Measurements from ENCODE around the gene HPS4.
A peak's percentile ranks its signal among the peaks of the same experiment; 100 is the strongest.

HPS4 gene

DNA sequence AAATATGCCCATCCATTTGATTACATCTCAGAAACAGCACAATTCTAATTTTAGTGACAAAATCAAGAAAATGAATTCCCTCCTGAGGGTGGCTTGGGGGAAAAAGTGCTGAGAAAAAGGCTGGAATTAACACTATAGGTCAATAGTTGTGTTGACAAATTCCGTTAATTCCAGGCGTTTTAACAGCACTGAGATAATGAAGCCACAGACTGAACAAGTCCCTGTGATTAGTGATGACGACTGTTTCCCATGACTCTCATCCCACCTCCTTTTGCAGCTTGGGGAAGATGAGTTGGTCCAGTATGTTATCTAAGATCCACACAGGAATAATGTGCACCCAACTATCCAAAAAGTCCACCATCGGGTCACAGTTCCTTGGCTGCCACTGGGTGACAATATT, 12.9 kb upstream of the HPS4 start:
- no peak for DNase-seq

DNA sequence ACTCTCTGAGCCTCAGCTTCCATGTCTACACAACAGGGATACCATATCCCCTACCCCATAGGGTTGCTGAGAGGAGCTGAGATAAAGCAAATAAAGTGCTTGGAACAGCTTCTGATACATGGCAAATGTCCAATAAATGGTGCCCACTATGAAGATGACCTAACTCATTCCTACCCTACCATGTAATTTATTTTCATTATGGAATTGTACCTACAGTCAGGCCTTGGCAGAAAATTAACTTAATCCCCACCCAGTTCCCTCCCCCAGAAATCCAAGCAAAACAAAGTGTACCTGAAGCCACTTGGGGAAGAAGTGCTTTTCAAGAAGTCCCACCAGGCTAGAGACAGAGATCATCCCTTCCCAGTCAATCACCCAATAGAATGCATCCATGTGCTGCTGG, 10.9 kb upstream of the HPS4 start:
- DNase-seq = no peak

DNA sequence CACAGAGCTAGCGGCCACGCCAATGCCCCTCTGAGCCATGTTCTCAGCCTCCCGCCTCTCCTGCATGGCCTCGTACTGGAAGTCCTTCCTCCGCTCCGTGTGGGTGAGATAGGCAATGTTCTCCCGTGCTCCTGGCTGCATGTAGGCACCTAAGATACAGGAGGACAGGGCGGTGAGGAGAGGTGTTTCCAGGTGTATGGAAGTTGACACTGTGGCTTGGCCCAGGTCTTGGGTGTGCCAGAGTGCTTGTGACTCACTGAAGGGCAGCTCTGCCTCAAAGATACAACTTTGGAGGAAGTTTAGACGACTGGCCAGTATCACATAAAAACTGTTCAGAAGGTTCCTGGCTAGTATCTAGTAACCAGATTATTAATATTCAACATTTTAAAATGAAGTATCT, 8.6 kb upstream of the HPS4 start:
- no peak for DNase-seq

DNA sequence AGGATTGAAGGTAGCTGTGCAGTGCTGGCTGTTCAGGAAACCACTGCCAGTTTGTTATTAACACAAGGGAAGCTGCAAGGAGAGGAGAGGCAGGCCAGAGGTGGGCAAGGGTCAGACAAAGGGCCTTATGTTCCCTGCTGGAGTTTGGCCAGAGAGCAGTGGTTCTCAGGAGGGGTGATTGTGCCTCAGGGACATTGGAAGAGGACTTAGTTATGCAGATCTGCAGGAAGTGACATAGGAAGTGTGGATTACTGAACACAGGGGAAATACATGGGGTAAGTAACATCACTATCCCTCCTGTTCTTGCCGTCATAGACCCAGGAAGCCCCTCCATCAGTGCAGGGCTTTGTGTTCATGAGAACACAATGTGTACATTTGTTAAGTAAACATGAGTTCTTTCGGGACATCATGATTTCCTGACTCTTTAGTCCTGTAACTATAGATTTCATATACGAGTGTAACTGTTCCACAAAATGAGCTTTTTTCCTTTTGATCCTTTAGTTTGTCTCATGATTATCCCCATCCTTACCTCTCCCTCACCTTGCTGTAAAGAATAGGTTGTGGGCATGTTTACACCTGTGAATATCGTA, 6.0 kb upstream of the HPS4 start:
- no peak for DNase-seq

DNA sequence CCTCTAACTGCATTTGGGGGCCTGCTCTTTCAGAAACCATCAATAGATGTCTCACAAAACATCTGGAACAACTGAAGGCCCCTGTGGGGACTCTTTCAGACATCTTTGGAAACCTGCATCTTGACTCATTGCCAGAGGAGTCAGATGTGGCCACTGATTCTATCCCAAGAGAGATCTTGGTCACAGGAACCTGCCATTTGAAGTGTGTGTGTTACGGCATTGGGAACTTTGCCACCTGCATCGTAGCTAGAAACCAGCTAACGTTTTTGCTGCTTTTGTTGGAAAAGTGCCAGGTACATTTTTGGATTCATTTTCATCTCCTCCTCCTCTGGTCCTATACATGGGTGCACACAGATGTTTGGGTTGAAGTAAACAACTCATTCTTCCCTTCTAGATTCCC, 4.4 kb upstream of the HPS4 start:
- DNase-seq = no peak

DNA sequence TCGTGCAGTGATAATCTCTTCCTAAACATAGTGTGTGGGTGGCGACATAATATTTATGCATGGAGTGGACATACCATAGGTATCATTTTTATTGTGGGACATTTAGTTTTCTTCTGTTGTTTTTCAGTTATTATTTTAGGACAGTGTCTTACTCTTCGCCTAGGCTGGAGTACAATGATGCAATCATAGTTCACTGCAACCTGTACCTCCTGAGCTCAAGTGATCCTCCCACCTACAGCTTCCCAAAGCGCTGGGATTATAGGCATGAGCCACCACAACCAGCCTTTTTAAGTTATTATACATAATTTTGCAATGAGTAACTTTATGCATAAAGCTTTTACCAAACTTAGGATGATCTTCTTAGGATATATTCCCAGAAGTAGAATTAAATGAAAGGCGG, 2.8 kb upstream of the HPS4 start:
- DNase-seq = no peak

DNA sequence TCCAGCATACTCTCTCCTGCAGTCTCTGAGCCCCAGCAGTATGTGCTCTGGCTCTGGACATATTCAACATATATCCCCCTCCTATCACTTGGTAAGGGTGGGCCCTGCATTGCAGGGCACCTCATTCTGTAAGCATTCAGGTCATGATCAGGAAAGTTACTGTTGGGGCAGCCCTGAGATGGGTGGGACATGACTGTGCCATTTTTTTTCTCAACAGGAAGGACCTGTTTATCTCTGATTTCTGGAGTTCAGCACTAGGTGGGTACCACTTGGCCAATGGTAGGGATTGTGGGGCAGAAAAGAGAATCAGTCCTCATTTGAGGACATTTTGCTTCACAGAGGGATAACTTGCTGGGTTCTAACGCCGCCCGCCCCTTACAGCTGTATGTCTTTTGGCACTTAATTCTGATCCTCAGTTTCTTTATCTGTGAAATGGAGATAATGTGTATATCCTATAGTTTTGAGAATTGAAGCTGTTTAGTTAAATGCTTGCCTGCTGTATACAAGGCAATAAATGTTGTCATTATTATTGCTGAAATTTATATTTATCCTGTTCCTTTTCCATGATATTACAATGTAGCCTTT, 2.3 kb upstream of the HPS4 start:
- no peak for DNase-seq

DNA sequence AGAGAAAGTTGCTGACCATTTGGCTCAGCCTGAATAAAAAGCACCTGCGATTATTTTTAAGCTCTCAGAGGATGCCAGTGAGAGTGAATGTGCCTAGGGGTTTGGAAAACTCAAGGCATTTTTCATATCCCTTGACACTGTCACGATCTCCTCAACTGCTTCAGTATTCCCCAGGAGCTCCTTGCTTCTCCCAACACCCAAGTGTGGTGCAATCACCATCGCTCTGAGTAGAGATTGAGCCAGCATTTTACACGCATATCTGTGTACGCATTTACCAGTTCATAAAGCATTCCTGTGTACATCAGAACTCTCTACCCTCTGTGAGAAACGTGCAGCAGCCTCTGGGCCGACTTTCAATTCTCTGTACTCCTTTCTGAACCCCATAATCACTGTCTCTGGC, 1.4 kb upstream of the HPS4 start:
- no peak for DNase-seq

DNA sequence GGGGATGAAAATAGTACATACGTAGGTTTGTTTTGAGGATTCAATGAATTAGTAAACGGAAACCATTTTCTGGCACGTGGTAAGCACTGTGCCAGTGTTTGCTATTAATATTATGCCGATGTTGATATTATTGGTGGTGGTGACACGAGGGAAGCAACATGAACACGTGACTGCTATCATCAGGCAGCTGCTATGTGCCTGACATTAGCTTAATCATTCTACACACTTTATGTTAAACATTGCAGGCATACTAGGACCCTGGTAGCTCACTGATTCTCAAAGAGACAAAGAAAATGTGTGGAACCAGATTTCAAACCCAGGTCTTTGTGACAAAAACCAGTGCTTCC, 750 bp upstream of the HPS4 start:
- no peak for DNase-seq

DNA sequence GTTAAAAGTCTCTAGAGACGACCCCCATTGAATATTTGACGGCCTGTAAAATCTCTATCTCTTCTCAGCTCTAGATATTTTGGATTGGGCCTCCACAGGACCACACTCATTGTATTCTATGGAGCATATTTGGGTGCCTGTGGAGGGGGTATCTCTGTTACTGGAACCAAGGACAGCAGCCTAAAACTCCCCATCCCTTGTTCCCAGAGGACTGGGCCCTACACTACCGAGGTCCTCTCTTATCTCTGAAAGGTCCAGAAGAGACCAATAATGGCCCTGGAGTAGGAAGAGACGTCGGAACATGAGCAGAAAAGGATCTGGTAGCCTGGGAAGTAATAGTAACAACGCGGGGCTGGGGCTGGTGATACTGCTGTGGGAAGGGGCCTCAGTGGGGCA, 542 bp downstream of the HPS4 start:
- no peak for DNase-seq

DNA sequence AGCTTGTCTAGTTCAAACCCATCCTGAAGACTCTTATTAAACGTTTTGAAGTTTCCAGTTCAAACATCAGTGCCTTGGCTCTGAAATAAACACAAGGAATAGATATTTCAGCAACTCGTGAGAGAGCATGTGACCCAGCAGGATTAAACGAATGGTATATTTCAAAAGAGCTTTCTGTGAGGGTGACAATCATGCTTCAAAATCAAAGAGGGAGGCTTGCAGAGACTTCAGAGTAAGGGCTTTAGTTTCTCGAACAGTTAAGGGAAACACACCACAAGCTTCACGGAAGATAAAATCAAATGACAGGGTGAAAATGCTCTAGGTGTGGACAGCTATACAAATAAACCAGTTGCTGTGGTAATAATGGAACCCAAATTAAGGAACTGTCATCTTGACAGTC, 1.4 kb downstream of the HPS4 start:
- no peak for DNase-seq

DNA sequence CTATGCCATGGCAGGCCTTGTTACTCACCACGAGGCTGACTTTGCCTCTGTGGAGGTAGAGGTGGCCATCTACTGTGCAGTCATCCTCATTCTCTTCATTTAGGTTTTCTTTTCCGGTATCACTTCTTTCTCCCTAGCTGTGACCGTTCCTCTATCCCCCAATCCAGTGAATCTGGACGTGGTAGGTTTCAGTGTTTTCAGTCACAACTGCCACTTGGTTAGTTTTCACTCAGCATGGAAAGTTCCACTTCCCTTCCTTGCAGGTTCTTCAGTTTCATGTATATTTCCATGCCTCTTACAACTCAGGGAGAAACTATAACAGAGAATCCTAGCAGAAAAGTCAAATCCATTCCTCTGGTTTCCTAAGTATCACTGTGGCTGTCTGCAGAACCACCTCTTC, 1.9 kb downstream of the HPS4 start:
- DNase-seq = no peak

DNA sequence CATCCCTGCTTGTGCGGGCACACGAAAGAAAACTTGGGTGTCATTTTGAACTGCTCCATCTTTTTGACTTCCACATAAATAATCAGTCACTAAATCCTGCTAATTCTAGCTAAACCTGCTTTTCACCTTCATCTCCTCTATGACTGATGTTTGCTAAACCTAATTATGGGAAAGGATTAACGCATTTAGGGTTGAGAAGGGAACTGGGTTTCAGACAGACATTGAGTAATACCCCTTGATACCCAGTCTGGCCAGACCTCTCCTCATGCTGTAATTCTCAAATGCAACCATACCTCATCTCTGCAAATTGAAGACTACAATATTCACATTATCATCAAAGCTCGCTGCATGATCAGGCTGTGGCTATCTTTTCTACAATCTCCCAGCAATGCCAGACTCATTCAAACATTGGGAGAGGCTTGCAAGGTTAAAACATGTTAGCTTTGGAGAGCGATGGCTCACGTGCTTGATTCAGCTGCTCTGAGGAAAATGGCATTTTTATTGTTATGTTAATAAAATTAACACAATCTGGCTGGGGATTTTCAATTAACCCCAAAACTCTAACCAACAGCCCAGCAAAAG, 2.4 kb downstream of the HPS4 start:
- no peak for DNase-seq

DNA sequence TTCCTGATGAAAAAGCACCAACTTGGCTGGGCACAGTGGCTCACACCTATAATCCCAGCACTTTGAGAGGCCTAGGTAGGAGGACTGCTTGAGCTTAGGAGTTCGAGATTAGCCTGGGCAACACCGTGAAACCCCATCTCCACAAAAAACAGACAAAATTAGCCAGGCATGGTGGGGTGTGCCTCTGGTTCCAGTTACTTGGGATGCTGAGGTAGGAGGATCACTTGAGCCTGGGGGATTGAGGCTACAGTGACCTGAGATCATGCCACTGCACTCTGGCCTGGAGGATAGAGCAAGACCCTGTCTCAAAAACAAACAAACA, 3.0 kb downstream of the HPS4 start:
- DNase-seq = no peak

DNA sequence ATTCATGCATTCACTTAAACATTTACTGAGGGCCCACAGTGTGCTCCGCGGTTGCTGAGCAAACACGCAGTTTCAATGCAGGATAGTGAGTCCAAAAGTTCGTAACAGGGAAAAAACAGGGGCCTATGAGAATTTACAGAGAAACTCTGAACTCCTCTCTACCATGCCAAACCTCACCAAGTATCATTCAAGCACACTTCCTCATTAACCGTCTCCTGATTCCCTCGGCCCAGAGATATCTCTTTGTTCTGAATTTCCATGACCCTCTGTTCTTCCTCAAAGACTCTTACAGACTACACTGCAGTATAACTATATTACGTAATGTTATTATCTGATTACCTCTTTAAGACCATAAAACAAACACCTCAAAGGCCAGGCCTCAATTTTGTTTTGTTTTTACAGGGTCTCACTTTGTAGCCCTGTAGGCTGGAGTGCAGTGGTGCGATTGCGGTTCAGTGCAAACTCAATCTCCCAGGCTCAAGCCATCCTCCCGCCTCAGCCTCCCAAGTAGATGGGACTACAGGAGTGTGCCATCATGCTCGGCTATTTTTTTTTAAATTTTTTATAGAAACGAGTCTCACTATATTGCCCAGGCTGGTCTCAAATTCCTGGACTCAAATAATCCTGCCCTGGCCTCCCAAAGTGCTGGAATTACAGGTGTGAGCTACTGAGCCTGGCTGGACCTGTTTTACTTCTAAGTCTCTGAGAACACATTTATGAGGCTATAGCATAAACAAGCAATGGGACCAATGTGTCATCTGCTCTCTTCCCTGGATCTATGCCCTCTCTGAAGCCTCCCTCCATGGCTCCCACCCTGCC, 3.6 kb downstream of the HPS4 start:
- peak; percentile 42 for DNase-seq

DNA sequence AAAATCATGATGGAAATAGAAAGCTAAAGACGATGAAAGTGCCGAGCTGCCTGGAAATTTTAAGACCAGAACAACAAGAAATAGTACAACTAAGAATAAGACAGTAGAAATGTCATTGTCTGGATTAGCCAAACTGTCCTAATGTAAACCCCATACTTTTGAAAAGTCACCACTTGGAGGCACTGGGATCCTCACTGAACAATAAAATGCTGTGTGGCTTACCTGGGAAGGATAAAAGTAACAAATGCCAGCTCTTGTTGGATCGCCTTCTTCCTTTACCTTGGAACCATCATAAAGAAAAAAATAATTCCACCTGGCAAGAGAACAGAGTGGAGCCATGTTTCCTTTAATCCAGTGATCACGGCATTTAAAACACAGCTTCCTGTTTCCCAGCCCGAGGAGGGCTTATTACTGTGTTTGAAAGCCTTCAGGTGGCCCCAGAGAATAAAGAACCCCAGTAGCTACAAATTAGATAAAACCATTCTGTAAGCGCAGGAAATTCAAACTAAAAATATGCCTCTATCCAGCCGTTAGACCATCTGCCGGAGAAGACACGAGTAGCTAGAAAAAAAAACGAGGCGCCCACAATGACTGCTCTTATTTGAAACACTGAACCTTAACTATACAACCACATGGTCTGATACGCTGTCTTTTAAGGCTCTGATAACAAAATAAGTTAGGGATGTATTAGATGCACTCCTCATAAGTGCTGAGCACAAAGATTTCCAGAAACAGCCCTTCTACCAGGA, 4.4 kb downstream of the HPS4 start:
- peak; percentile 19 for DNase-seq

DNA sequence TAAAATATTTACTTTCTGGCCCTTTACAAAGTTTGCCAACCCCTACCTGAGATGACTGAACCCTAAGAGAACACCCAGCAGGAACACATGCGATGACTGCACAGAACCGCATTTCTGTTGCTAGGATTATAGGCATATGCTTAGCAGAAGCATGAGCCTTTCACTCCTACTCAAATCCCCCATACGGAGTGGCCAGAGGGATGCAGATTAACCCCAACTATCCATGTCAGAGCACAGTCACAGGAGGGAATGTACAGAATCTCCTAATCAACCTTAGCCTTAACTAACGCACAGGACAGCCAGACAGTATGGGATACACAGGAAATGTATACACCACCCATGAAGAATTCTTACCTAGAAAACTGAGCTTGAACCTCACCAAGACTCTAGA, 6.2 kb downstream of the HPS4 start:
- no peak for DNase-seq

DNA sequence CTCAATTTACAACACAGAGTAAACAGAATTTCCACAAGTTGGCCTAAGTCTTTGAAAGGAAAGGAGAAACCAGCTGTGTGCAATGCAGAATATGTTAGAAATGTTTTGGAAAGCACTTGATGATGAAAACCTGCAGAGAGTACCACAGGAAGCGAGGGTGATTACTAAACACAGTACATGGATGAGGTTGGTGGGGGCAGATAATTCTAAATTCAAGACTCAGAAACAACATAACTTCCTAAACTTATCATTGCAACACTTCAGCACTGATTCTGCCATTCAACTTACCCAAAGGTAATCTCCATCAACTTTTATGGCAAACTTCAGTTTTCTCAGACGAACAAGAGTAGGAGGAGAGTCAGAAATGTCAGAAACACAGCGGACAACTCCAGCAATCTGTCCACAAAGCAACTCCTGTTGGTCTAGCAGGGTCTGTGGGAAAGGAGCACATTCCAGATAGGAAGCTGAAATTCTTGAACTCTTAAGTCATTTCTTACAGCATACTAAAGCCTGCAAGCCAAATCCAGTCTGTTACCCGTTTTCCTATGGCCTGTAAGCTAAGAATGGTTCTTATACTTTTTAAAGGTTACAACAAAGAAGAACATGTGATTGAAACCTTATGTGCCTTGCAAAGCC, 6.8 kb downstream of the HPS4 start:
- no peak for DNase-seq

DNA sequence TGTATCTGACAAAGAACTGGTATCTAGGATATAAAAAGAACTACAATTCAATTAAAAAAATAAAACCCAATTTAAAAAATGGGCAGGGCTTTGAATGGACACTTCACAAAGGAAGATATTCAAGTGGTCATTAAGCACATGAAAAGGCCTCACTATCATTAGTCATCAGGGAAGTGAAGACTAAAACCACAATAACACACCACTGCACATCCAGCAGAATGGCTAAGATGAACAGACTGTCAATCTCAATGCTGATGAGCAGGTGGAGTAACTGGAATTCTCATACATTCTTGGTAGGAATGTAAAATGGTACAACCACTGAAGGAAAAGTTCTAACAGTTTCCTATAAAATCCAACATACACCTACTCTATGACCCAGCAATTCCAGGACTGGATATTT, 8.9 kb downstream of the HPS4 start:
- DNase-seq = no peak

DNA sequence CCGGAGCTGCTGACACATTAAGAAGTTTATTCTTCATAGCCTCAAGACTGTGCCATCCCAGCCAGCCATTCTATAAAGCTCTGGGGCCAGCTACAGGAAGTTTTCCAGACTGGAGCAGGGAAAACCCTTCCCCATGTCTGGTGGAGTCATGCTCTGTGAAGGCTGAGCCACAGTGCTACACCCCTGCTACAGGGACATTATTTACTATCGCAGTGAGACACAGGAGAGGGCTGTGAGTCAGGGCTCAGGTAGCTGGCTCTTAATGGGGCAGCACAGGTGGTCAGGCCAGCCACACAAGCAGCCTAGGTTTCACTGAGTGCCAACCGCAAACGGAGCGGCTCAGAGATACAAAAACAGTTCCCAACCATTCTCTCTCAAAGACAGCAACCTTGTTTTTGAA, 12.1 kb downstream of the HPS4 start:
- DNase-seq = no peak

DNA sequence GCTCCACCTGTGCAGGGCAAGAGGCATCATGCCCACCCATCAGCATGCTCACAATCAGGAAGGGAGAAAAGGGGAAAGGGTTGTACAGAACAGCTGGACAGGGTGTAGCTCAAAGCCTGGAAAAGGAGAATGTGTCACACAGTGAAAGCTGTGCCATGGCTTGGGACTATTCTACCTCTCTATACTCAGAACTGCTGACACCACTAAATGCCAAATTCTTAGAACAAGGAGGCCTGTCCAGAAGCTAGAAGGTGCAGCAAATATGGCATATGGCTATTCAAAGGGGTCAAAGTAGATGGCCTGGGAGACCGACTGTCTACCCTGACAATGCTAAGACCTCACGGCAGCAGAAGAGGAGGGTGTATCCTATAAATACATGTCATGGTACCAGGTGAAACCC, 12.8 kb downstream of the HPS4 start:
- no peak for DNase-seq

DNA sequence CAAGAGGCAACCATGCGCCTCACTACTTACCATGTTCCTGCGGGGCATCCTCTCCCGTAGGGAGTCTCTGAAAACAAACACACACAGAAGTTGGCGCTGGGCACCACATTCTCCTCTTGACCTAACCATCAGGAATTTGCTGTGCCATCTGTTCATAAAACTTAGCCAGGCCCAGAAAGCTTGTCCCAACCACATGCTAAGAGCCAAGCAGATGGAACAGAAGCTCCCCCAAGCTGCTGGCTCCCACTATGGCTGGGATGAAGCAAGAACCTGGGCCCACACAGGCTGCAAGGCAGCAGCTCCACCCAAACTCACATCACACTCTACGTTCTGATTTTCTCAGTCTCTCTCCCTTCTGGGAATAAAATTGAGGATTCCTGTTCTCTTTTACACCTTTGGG, 17.4 kb downstream of the HPS4 start:
- no peak for DNase-seq

DNA sequence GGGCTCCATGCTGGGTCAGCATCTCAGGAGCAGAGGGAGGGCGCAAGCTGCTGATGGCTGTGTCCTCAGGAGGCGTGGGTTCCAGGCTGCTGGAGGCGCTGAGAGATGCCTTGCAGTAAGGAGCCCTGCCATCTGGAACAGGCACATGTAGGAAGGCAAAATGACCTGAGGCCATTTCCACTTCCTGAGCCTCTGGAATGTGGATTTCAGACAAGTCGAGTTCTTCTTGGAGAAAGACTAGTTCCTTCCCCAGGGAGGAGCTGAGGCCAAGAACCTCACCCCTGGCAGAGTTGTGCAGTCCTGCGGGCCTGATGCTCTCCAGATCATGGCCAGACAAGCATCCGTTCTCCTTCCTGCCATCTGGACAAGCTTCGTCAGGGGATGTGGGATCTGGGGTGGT, 19.3 kb downstream of the HPS4 start:
- no peak for DNase-seq
